Activated CD4-positive, alpha-beta T cell treated with anti-CD3 and anti-CD28 coated beads for 4 hours (primary cell): Measurements from ENCODE around the gene TNFAIP8L2.

Experiments
- DNase-seq, 2 donors: peaks; one replicate each; pipeline ENCODE4 v3.0.0-alpha.2; 2020

Gene TNFAIP8L2

GRCh38 chr1:151156515-151156819 lies at the start of gene TNFAIP8L2:
TNFAIP8L2 (plus strand) TSS chr1:151156649; CDS start chr1:151158698, 2,049 bp downstream.
- DNase-seq: peak; percentile 73

GRCh38 chr1:151106894-151107293 lies 49.6 kb upstream of the TNFAIP8L2 start:
- no peak for DNase-seq

DNA sequence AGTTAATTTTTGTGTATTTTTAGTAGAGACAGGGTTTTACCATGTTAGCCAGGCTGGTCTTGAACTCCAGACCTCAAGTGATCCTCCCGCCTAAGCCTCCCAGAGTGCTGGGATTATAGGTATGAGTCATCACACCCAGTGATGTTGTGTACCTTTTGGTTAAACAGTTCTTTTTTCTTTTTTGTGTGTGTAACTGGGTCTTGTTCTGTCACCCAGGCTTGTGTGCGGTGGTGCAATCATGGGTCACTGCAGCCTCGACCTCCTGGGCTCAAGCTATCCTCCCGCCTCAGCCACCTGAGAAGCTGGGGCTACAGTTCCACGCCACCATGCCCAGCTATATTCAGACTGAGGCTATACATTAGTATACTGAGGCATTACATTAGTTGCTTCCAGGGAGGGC lies 48.1 kb upstream of the TNFAIP8L2 start:
- DNase-seq: no peak

- DNase-seq: no peak
Measured at GRCh38 chr1:151113877-151114276, 42.6 kb upstream of the TNFAIP8L2 start.

DNA sequence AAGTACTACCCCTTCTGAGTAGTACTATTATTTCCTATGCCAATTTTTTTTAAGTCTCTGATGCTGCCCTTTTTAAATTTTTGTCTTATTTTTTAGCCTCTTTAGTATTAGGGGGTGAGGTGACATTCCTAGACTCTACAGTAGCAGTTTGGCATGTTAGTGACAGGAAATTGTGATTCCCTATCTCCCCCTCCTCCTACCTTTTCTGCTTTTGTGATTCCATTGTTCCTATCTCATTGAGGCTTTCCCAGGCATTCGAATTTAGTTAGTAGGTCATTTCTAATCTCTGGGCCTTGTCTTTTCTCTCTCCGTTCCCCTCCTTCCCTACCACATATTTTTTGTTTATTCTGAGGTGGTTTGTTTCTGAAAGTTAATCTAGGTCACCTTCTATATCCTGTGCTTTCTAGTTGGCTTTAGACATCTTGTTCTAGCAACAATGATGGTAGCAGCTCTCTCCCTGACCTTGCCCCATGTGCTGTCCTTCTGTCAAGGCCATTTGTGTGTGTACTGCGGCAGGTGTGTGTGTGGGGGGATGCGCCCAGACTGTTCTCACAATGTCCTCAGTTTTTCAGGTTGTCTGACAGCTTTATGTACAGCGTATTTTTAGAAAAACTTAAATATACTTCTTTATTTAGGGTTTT lies 31.6 kb upstream of the TNFAIP8L2 start:
- no peak for DNase-seq

DNA sequence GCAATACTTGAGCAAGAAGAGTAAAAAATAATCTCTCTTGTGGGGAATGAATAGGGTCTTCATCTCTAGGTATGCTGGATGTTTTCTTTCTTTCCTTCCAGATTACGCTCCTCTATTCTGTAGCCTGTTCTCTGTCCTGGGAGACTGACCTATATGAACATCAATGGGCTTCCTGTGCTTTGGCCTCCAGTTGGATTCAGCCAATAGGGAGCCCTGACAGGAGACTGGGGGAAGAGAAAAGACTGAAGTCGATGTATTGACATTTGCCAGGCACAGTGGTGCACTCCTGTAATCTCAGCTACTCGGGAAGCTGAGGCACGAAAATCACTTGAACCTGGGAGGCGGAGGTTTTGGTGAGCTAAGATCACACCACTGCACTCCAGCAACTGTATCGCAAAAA lies 27.6 kb upstream of the TNFAIP8L2 start:
- DNase-seq: no peak

- DNase-seq: peak; percentile 78 to 83
Measured at GRCh38 chr1:151130987-151131586, 25.4 kb upstream of the TNFAIP8L2 start.

DNA sequence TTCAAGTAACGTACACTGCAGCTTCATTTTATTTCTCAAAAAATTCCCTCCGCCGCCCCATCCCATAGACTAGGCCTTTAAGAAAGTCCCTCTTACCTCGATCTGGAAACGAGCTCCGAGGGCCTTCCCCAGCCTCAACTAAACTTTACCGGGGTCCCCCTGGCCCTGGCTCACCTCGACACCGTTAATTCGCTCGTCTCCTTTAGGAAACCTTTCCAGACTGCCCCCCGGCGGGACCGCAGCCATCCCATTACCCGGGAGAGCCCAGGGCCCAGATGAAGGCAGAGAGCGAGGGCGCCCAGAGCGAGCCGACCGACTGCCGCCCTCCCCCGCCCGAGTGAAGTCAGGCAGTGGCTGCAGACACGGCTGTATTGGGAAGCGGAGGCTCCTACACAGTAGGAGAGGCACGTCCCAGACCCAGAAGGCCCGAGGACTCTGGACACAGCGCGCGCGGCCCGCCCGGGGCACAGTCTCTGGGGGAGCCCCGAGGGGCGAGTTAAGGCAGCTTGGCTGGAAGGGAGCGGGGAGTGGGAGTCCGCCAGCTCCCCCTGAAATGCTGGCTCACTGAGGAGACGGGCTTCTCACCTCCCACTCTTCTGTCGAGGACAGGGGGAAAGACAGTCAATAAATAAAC lies 24.6 kb upstream of the TNFAIP8L2 start:
- no peak for DNase-seq

- DNase-seq: no peak
Measured at GRCh38 chr1:151132335-151133017, 24.0 kb upstream of the TNFAIP8L2 start.

DNA sequence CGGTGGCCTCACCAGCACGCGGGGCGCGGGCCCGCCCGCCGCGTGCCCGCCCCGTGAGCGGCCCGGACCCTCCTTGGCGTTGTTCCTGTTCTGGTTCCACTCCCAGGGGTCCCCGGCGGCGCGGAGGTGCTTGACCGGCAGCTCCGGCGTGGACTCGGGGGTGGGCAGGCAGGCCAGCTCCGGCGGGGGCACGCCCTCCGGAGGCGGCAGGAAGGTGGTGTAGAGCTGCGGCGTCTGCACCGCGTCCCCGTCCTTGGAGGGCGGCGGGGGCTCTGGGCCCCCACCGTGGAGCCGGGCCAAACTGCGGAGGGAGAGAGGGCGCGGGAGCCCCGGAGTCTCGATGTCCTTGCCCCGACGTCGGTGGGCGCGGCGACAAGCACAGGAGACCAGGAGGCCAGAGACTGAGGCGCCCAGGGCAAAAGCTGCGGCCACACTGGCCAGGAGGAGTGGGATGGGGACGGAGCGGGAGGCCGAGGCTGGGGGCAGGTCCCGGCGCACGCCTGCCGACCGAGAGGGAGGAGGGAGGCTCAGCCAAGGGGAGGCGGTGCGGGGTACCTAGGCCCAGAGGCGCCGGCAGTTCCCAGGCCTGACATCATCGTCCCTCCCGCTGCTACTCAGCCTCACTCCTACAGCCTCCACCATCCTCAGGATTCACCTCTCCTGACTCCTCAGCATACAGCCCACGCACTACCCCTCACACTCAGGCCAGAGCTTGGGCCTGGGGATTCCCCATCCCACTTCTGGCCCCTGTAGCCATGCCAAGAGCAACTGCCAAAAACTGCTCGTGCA lies 23.2 kb upstream of the TNFAIP8L2 start:
- DNase-seq: no peak

DNA sequence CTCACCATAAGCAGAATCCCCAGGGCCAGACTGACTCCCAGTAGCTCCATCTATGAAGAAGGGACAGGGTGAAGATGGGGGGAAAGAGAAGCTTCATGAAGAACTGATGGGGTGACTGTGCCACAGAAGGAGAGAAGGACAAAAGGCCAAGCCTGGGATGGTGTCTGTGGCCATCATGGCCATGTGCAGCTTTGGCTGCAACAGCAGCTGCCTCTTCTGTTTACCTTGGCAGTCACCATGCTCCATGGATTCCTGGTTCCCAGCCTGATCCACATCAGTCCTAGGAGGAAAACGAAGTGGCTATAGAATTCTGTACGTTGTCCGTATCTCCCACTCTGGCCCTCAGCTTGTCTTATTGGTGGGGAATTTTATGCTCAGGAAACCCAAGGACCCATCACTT lies 22.1 kb upstream of the TNFAIP8L2 start:
- DNase-seq: no peak

DNA sequence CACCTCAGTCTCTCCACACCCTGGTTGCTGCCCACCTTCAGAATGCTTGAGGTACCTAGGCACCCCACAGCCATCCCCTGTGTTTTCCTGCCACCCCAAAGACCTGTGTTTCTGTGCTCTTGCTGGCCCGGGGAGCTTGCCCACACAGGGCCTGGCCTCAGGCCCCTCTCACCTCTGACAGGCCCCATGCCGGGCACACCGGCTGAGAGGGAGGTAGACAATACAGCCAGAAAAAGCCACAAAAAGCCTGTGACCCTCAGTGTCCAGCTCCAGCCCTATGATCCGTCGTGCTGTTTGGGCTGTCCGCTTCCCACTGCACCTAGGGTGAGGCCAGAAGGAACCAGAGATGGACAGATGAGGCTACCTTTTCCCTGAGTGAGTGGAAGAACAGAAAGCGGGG lies 21.5 kb upstream of the TNFAIP8L2 start:
- DNase-seq: no peak

DNA sequence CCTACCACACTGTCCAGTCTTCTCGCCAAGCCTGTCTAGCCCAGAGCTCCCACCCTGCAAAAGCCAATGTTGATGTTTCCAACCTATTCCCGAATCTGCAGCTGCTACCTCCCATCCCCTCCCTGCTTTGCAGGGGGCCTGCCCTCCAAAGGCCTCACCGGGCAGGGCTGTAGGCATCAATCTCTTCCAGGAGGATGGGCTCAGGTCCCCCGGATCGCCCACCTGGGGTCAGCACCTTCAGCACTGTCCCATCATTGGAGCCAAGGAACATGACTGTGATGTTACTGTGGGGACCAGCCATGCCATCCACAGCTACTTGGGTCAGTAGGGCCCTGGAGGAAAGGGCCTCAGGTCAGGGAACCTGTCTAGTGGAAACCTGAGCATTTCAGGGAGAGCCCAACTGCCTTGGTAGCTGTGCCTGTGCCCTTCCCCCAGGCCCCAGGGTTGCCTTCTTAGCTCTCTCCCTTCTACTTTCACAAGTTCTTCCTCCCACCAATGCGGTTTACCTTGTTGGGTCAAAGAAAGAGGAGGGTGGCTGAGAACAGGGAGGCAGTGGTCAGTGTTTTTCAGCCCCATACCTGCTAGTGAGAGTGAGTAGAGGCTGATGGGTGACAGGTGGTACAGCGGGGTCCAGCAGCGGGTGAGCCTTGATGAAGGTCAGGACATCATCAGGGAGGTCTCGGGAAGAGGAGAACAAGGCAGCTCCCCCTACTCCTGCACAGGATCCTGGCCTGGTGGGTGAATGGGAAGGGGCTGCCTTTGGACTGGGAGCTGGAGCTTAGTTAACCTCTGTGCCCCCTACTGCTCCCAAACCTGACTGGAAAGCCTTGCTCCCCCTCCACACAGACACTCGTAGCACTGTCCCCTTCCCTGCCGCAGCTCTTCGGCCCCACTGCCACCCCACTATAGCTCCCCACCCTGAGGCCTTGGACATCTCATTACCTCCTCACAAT lies 20.7 kb upstream of the TNFAIP8L2 start:
- no peak for DNase-seq

GRCh38 chr1:151137789-151138188 lies 18.7 kb upstream of the TNFAIP8L2 start:
- no peak for DNase-seq

DNA sequence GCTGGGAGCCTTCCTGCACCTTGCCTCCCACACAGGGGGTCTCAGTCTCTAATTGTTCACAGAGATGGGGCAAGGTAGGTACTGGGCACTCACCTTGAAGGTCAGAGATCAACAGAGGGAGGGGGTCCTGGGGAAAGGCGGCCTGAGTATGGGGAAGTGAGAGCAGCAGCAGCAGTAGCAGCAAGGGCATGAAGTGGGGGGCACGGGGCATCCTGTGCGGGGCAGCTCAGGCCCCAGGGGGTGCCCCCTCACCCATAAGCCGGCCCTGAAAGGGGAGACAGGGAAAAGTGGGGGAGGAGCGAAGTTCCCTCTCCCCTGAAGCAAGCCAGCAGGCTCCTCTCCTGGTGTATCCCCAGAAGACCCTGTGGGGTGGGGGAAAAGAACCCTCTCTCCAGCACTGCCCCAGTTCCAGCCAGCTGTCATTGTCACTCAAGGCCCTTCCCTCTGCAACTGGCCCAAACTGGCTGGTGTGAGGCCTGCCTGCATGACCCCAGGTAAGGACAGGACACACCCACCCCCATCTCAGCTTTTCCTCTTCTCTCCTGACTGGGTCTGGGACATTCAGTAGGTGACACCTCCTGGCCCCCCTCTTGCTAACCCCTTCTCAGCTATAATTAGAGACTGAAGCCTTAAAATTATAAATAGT lies 13.9 kb upstream of the TNFAIP8L2 start:
- DNase-seq: no peak

GRCh38 chr1:151143057-151143435 lies 13.4 kb upstream of the TNFAIP8L2 start:
- DNase-seq: no peak

DNA sequence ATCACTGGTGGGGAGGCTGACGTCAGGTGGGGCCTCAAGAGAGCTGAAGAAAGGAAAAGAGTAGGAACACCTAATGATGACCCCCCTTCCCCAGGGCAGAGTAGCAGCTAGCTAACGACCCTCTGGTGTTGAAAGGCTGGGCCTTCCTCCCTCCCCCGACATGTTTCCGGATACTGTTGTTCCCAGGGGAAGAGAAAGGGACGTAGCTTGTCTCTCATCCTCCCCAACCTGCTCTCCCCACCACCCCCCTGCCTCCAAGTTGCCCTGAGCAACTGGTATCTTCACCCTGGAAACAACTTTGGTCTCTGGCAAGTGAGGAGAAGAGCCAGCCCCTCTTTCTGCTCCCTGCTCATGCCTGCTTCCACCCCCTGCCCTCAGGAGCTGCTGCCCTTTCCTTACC lies 12.5 kb upstream of the TNFAIP8L2 start:
- no peak for DNase-seq

GRCh38 chr1:151144474-151145303 lies 11.8 kb upstream of the TNFAIP8L2 start:
- DNase-seq: no peak

- no peak for DNase-seq
Measured at GRCh38 chr1:151145304-151146071, 11.0 kb upstream of the TNFAIP8L2 start.

DNA sequence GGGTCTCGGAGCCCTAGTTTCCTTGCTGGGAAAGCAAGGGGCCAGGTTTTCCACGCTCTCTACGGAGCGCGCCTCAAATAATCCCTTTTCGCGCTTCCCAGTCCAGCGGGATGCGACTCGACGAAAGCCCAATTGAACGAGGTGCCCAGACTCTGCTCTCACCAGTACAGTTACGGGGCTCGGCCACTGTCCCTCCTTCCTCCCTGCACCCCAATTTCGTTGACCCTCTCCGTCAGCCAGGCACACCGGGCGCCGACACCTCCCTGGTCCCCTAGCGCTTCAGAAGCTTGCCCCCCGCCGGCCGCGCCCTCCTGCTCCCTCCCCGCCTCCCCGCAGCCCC lies 10.4 kb upstream of the TNFAIP8L2 start:
- no peak for DNase-seq
